SU-DHL-6 (cell line): ENCODE data around the gene DLEU7.

Experiments
- H2AFZ ChIP-seq: fragments of 200-600 bp; sonication (generic); 2 replicates; pipeline ENCODE4 v1.6.1; 2014; ENCODE audit warnings: low read depth, mild to moderate bottlenecking, moderate library complexity, mixed read lengths, antibody characterized with exemption, low read length; ENCODE audit not compliant: severe bottlenecking
- H3F3A ChIP-seq: fragments of 200-600 bp; shearing (Covaris generic); 2 replicates; pipeline ENCODE4 v1.6.0; 2016; ENCODE audit warnings: antibody characterized with exemption, mild to moderate bottlenecking; ENCODE audit not compliant: insufficient read depth
- H3K27ac ChIP-seq: fragments of 200-600 bp; sonication (generic); 2 replicates; pipeline ENCODE4 v1.5.1; 2016; ENCODE audit warnings: low read depth, mild to moderate bottlenecking, low read length, moderate library complexity, mixed read lengths
- H3K27me3 ChIP-seq: fragments of 200-600 bp; sonication (generic), shearing (Covaris generic); 2 replicates; pipeline ENCODE4 v1.6.0; 2014; ENCODE audit warnings: mild to moderate bottlenecking, low read length
- H3K36me3 ChIP-seq: fragments of 200-600 bp; sonication (generic); 2 replicates; pipeline ENCODE4 v1.6.1; 2014; ENCODE audit warnings: mild to moderate bottlenecking, low read length, mixed read lengths
- H3K4me2 ChIP-seq: fragments of 300-600, 200-600 bp; shearing (Covaris generic), sonication (generic); 2 replicates; pipeline ENCODE4 v1.6.0; 2014; ENCODE audit warnings: low read length, low read depth, mild to moderate bottlenecking; ENCODE audit not compliant: poor library complexity, severe bottlenecking
- H3K4me3 ChIP-seq: fragments of 200-600 bp; sonication (generic); 2 replicates; pipeline ENCODE4 v1.5.1; 2014; ENCODE audit warnings: antibody characterized with exemption, low read length, mild to moderate bottlenecking, mixed read lengths; ENCODE audit not compliant: insufficient read depth, poor library complexity, severe bottlenecking
- H3K79me2 ChIP-seq: fragments of 200-600 bp; sonication (generic); 2 replicates; pipeline ENCODE4 v1.6.1; 2014; ENCODE audit warnings: mild to moderate bottlenecking, low read length, moderate library complexity; ENCODE audit not compliant: insufficient read depth
- H3K9ac ChIP-seq: fragments of 200-600 bp; sonication (generic); 2 replicates; pipeline ENCODE4 v1.7.0; 2014; ENCODE audit warnings: mild to moderate bottlenecking, low read length
- H3K9me2 ChIP-seq: fragments of 200-600 bp; sonication (generic); replicated peaks from 2 replicates; pipeline ENCODE4 v1.6.1; 2014; ENCODE audit warnings: low read length; ENCODE audit not compliant: insufficient read depth
- H3K9me3 ChIP-seq: fragments of 200-600 bp; sonication (generic); 2 replicates; pipeline ENCODE4 v1.6.1; 2014; ENCODE audit warnings: low read length, mixed read lengths; ENCODE audit not compliant: insufficient read depth
- H4K20me1 ChIP-seq: fragments of 200-600 bp; sonication (generic); 2 replicates; pipeline ENCODE4 v1.6.1; 2014; ENCODE audit warnings: low read depth, mild to moderate bottlenecking, antibody characterized with exemption, low read length, moderate library complexity, mixed read lengths
- EZH2phosphoT487 ChIP-seq: fragments of 200-600 bp; sonication (generic), shearing (Covaris generic); conservative IDR thresholded peaks from 2 replicates; pipeline ENCODE4 v1.6.1; 2018; ENCODE audit warnings: mild to moderate bottlenecking, antibody characterized with exemption, low read length, moderate library complexity, mixed read lengths
- TF ChIP-seq, protein P1 (sequence below): fragments of 200-600 bp; sonication (generic); IDR thresholded peaks from one replicate; pipeline ENCODE4 v1.5.1; 2017; ENCODE audit warnings: antibody characterized with exemption, mild to moderate bottlenecking, low read length, moderate library complexity; ENCODE audit not compliant: insufficient read depth, poor library complexity, severe bottlenecking

DLEU7 gene

GRCh38 chr13:50826035-50826434, 17.5 kb downstream of the DLEU7 start:
- no peak overlapping the region for H2AFZ ChIP-seq
- no peaks in the 10 kb centered on the region for H3K36me3 ChIP-seq
- TF ChIP-seq EZH2phosphoT487: no peak
- TF ChIP-seq, protein P1, sequence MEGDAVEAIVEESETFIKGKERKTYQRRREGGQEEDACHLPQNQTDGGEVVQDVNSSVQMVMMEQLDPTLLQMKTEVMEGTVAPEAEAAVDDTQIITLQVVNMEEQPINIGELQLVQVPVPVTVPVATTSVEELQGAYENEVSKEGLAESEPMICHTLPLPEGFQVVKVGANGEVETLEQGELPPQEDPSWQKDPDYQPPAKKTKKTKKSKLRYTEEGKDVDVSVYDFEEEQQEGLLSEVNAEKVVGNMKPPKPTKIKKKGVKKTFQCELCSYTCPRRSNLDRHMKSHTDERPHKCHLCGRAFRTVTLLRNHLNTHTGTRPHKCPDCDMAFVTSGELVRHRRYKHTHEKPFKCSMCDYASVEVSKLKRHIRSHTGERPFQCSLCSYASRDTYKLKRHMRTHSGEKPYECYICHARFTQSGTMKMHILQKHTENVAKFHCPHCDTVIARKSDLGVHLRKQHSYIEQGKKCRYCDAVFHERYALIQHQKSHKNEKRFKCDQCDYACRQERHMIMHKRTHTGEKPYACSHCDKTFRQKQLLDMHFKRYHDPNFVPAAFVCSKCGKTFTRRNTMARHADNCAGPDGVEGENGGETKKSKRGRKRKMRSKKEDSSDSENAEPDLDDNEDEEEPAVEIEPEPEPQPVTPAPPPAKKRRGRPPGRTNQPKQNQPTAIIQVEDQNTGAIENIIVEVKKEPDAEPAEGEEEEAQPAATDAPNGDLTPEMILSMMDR: no peak
- no peaks in the 10 kb centered on the region for H3K9me2 ChIP-seq
- no peaks in the 10 kb centered on the region for H3F3A ChIP-seq
- H3K79me2 ChIP-seq: no peaks in the 10 kb centered on the region
- H3K4me2 ChIP-seq: no peak overlapping the region
- no peaks in the 10 kb centered on the region for H3K27me3 ChIP-seq
- no peak overlapping the region for H3K4me3 ChIP-seq
- H3K27ac ChIP-seq: no peak overlapping the region
- H3K9me3 ChIP-seq: no peaks in the 10 kb centered on the region
- no peaks in the 10 kb centered on the region for H4K20me1 ChIP-seq
- H3K9ac ChIP-seq: no peak overlapping the region

DNA sequence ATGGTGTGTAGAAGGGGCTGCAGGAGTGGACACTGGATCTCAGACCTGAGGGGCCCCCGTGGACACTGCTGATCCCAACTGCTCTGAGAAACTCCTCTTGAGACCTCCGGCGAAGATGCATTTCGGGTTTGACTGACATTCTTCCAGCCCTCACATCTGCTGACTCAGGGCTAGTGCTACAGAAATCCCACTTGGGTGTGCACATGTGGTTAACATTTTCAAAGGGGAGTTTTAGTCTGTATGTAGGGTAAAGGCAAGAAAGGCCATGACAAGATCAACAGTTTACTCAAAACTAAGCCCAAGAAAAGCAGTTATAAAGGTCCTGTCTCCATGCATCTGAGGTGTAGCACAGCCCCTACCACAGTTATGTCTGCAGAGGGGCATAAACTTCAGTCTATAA, 31.2 kb downstream of the DLEU7 start:
- Histone ChIP-seq H3K9me2 (no peaks in the 10 kb centered on the region), H2AFZ (no peak overlapping the region), H3K79me2 (no peaks in the 10 kb centered on the region), H4K20me1 (no peaks in the 10 kb centered on the region), H3K27me3 (no peaks in the 10 kb centered on the region), H3K36me3 (no peaks in the 10 kb centered on the region), H3K4me3 (no peak overlapping the region), H3K27ac (no peak overlapping the region), H3K9me3 (no peaks in the 10 kb centered on the region), H3K9ac (no peak overlapping the region), H3F3A (peaks cover 5% of the 10 kb centered on the region; the same call in 1 of the 2 replicates), H3K4me2 (no peak overlapping the region)
- TF ChIP-seq EZH2phosphoT487: no peak
- TF ChIP-seq, protein P1: no peak

GRCh38 chr13:50810998-50811397, 32.5 kb downstream of the DLEU7 start:
- no peaks in the 10 kb centered on the region for H4K20me1 ChIP-seq
- H3K4me3 ChIP-seq: peak overlapping the region; percentile 20
- no peaks in the 10 kb centered on the region for H3K36me3 ChIP-seq
- H3K9ac ChIP-seq: peak overlapping the region; percentile 32
- TF ChIP-seq, protein P1: no peak
- TF ChIP-seq EZH2phosphoT487: no peak
- H3K27me3 ChIP-seq: no peaks in the 10 kb centered on the region
- H3F3A ChIP-seq: peaks cover 5% of the 10 kb centered on the region; the same call in 1 of the 2 replicates
- H3K79me2 ChIP-seq: no peaks in the 10 kb centered on the region
- no peaks in the 10 kb centered on the region for H3K9me2 ChIP-seq
- H2AFZ ChIP-seq: peak overlapping the region; percentile 49
- peak overlapping the region; percentile 53 for H3K4me2 ChIP-seq
- H3K9me3 ChIP-seq: 0 out of 2 replicates have a peak, but pooled peaks cover under 1% of the 10 kb centered on the region
- H3K27ac ChIP-seq: peak overlapping the region; percentile 64
